ENCODE measurements around the gene KRT14. TPM values are rescaled to one million over a fixed set of nuclear protein-coding genes. Genes with fewer than 3 reads are reported as not detected.

KRT14 gene
- total RNA-seq, 3 donors from 2014 or later: 0.67 TPM; not detected in 2

DNA sequence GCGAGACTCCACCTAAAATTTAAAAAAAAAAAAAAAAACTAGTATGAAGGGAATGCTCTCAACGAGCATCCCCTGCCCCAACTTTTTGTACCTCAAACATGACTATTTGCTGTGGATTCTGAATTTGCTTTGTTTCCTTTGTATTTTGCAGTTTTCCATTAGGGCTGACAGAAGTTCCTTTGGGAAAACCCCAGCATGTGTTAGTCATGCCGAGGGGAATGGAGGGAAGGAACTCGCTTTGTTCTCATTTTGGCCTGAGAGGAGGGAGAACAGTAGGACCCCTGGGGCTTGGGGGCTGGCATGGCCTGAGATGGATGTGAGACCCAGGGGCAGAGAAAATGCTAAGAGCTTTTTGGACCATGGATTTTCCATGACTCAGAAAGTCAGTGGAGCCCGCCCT is 35.3 kb downstream of the KRT14 start:
- Histone ChIP-seq H3K36me3 (ENCODE audit: low read depth) (no peaks in the 10 kb centered on the region), H3K9me3 (no peaks in the 10 kb centered on the region), H3K4me3 (no peak overlapping the region), H3K4me1 (ENCODE audit: low read depth) (peaks cover 30% of the 10 kb centered on the region)
- intact Hi-C loops (cut with DNase I, micrococcal nuclease): loop anchor here in 1 of 2 donors (10.0 kb wide), 1 partner anchor 93 kb away; no protein-coding TSS in a partner anchor
- TF ChIP-seq, protein P1, sequence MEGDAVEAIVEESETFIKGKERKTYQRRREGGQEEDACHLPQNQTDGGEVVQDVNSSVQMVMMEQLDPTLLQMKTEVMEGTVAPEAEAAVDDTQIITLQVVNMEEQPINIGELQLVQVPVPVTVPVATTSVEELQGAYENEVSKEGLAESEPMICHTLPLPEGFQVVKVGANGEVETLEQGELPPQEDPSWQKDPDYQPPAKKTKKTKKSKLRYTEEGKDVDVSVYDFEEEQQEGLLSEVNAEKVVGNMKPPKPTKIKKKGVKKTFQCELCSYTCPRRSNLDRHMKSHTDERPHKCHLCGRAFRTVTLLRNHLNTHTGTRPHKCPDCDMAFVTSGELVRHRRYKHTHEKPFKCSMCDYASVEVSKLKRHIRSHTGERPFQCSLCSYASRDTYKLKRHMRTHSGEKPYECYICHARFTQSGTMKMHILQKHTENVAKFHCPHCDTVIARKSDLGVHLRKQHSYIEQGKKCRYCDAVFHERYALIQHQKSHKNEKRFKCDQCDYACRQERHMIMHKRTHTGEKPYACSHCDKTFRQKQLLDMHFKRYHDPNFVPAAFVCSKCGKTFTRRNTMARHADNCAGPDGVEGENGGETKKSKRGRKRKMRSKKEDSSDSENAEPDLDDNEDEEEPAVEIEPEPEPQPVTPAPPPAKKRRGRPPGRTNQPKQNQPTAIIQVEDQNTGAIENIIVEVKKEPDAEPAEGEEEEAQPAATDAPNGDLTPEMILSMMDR (IDR thresholded peaks at IDR 0.05): no peak
- DNase-seq (no peak), ATAC-seq (no peak)

DNA sequence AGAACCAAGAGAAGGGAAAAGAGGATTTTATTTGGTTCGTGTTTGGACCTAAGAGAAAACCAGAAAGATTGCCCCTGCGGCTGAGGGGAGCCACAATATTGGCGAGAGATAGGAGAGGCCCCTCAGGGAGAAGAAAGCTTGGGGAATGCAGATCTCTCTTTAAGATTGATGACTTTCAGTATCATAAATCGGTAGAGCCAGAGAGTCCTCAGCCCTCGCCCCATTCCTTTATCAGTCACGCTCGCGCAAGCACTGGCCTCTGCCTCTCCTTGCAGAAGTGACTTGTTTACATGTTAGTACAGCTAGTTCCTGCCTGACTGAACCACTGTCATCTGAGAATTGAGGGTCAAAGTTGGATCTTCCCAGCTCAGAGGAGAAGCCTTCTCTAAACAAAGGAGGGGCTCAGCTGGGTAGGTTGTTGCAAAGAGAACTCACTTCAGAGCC is 37.1 kb downstream of the KRT14 start:
- intact Hi-C loops (cut with DNase I, micrococcal nuclease): loop anchor here (5.0 to 10.0 kb wide), 5 partner anchors 85 to 645 kb away; no protein-coding TSS in a partner anchor
- H3K36me3 ChIP-seq (ENCODE audit: low read depth): no peaks in the 10 kb centered on the region
- DNase-seq: peak; percentile 69 to 73 (median 72)
- TF ChIP-seq, protein P1 (IDR thresholded peaks at IDR 0.05): no peak
- no peak overlapping the region for H3K4me3 ChIP-seq
- peaks cover 28% of the 10 kb centered on the region for H3K4me1 ChIP-seq (ENCODE audit: low read depth)
- no peaks in the 10 kb centered on the region for H3K9me3 ChIP-seq
- peak; percentile 58 for ATAC-seq

DNA sequence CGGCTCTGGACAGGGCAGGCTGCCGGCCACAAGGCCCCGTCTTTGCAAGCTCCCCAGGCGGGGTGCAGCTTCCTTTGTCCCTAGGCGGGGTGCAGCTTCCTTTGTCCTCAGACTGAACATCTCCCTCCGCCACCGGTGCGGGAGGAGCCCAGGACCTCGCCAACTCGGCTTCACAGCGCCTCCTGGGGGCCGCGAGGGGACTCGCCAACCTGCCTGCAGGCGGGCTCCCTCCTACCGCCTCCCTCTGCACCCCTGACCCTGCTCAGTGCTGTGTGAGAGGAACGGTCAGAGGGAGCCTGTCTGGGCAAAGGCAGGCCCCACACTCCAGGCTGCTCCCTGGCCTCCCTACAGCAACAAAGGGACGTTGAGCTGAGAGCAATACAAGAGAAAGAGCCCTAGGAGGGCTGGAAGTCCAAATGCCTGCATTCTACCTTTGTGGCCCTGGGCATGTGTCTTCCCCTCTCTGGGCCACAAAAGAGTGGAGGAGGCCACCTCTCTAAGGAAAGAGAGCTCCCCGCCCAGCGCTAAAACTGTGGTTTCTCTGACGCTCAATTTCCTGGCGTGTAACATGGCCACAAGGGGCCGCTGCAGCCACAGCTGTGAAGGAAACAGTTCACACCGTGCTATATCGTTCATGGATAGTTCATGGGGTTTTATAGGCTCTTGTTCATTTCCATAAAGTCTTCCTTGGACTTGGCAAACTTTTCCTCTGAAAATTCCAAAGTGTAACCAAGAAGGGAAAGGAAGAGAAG is 37.7 kb downstream of the KRT14 start:
- peak; percentile 80 for ATAC-seq
- no peak overlapping the region for H3K4me3 ChIP-seq
- TF ChIP-seq, protein P1 (IDR thresholded peaks at IDR 0.05): peak; percentile 55
- no peaks in the 10 kb centered on the region for H3K9me3 ChIP-seq
- intact Hi-C loops (cut with DNase I, micrococcal nuclease): loop anchor here (5.0 to 10.0 kb wide), 4 partner anchors 86 to 644 kb away; no protein-coding TSS in a partner anchor
- H3K36me3 ChIP-seq (ENCODE audit: low read depth): no peaks in the 10 kb centered on the region
- H3K4me1 ChIP-seq (ENCODE audit: low read depth): peaks cover 31% of the 10 kb centered on the region
- DNase-seq: peak; percentile 90 to 95 (median 93)

DNA sequence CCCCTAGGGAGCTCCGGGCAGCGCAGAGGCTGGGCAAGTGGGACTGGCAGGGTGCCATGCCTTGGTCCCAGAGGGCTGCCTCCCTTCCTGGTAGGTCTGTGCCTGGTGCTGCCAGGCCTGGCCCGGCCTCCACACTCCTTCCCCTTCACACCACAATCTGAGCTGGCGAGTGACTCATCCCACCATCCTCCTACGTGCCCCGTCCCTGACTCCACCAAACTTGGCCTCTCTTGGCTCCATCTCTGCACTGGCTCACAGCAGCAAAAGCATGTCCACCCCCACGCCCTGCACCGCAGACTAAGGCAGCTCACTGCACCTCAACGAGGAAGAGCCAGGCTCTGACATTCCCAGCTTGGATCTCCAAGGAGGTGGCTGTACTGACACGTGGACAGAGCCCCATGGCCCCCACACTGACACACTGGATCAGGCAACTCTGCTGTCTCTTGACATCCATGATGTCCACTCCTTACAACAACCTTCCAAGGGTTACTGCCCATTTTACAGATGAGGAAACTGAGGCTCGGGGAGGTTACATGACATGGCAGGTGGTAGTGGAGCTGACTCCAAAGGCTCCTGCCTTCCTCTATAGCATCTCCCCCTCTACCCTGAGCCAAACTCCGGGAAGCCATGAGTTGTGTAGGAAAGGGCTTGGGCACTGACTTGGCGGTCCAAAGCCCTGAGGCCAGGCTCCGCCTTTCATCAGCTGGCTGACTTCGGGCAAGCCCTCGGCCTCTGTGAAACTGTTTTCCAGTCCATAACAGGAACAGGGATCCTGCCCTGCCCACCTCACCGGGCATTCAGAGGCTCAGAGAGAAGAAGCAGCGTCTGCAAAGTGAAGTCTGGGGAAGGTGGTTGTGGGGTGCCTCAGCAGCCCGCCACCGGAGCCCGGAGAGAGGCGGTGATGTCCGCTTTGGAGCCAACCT is 38.5 kb downstream of the KRT14 start:
- H3K9me3 ChIP-seq: no peaks in the 10 kb centered on the region
- H3K4me3 ChIP-seq: no peak overlapping the region
- no peaks in the 10 kb centered on the region for H3K36me3 ChIP-seq (ENCODE audit: low read depth)
- intact Hi-C loops (cut with DNase I, micrococcal nuclease): loop anchor here (5.0 to 10.0 kb wide), 4 partner anchors 87 to 643 kb away; no protein-coding TSS in a partner anchor
- DNase-seq (peak; percentile 59 to 86 (median 81)), ATAC-seq (peak; percentile 73)
- peaks cover 31% of the 10 kb centered on the region for H3K4me1 ChIP-seq (ENCODE audit: low read depth)
- TF ChIP-seq, protein P1 (IDR thresholded peaks at IDR 0.05): no peak

DNA sequence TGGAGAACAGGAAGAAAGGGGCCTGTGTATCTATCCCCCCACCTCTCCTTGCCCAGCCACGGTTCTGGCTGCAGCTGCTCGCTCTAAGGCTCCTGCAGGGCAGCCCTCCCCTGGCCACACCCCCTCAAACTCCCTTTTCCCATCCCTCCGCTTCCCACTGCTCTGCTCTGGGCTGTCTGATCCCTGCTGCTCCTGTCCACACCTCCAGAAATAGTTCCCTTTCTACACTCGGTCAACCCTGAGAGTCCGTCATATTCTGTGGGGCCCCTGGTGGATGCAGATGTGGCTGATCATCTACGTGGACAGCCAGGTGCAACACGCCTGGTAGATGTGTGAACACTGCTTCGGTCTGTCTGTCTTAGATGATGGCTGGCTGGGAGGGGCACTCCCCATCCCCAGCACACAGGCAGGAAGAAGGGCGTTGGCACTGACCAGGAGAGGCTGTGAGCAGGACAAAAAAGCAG is 39.3 kb downstream of the KRT14 start:
- peaks cover 37% of the 10 kb centered on the region for H3K4me1 ChIP-seq (ENCODE audit: low read depth)
- peak; percentile 29 for ATAC-seq

More for the DNA sequence above, 39.3 kb downstream of the KRT14 start:
- Histone ChIP-seq H3K36me3 (ENCODE audit: low read depth) (no peaks in the 10 kb centered on the region), H3K4me3 (no peak overlapping the region), H3K9me3 (no peaks in the 10 kb centered on the region)
- peak in 1 of 3 donors; percentile 34 for DNase-seq
- TF ChIP-seq, protein P1 (IDR thresholded peaks at IDR 0.05): no peak
- intact Hi-C loops (cut with DNase I, micrococcal nuclease): loop anchor here (5.0 to 10.0 kb wide), 4 partner anchors 87 to 643 kb away; no protein-coding TSS in a partner anchor
